ENCODE data around the gene AARS2. TPM values are rescaled to one million over a fixed set of nuclear protein-coding genes. Genes with fewer than 3 reads are reported as not detected.
"Not testable (repeated sequence)": the region's sequence is repeated elsewhere in the genome, so short reads cannot be mapped to it uniquely, and the experiment has no call there.

The AARS2 gene
- total RNA-seq, 2 donors from 2014 or later: 6.0 to 8.8 TPM

GRCh38 chr6:44329858-44330257 lies 16.7 kb upstream of the AARS2 start:
- H3K27ac ChIP-seq: no peak overlapping the region
- no peak overlapping the region for H3K4me3 ChIP-seq
- no peaks in the 10 kb centered on the region for H3K9me3 ChIP-seq
- no peaks in the 10 kb centered on the region for H3K36me3 ChIP-seq
- TF ChIP-seq, protein P1, sequence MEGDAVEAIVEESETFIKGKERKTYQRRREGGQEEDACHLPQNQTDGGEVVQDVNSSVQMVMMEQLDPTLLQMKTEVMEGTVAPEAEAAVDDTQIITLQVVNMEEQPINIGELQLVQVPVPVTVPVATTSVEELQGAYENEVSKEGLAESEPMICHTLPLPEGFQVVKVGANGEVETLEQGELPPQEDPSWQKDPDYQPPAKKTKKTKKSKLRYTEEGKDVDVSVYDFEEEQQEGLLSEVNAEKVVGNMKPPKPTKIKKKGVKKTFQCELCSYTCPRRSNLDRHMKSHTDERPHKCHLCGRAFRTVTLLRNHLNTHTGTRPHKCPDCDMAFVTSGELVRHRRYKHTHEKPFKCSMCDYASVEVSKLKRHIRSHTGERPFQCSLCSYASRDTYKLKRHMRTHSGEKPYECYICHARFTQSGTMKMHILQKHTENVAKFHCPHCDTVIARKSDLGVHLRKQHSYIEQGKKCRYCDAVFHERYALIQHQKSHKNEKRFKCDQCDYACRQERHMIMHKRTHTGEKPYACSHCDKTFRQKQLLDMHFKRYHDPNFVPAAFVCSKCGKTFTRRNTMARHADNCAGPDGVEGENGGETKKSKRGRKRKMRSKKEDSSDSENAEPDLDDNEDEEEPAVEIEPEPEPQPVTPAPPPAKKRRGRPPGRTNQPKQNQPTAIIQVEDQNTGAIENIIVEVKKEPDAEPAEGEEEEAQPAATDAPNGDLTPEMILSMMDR (IDR thresholded peaks at IDR 0.05): no peak
- no peaks in the 10 kb centered on the region for H3K4me1 ChIP-seq (ENCODE audit: control insufficient read depth in 1 of 2, low read depth in 2 of 2)
- no peak for ATAC-seq (ENCODE audit: insufficient number of reproducible peaks, low FRiP score, low read depth)
- no peaks in the 10 kb centered on the region for H3K27me3 ChIP-seq (replicated peaks; ENCODE audit: insufficient read depth)
- no peak for DNase-seq (ENCODE audit: low spot score)

DNA sequence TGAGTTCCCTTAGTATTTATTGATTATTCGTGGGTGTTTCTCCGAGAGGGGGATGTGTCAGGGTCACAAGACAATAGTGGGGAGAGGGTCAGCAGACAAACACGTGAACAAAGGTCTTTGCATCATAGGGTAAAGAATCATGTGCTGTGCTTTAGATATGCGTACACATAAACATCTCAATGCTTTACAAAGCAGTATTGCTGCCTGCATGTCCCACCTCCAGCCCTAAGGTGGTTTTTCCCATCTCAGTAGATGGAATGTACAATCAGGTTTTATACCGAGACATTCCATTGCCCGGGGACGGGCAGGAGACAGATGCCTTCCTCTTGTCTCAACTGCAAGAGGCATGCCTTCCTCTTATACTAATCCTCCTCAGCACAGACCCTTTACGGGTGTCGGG lies 15.1 kb upstream of the AARS2 start:
- not testable (repeated sequence) for H3K27me3 ChIP-seq (replicated peaks; ENCODE audit: insufficient read depth); H3K4me3 ChIP-seq; DNase-seq (ENCODE audit: low spot score); H3K36me3 ChIP-seq; H3K9me3 ChIP-seq; H3K27ac ChIP-seq; H3K4me1 ChIP-seq (ENCODE audit: control insufficient read depth in 1 of 2, low read depth in 2 of 2); ATAC-seq (ENCODE audit: insufficient number of reproducible peaks, low FRiP score, low read depth)

- TF ChIP-seq, protein P1 (IDR thresholded peaks at IDR 0.05): no peak
- no peak overlapping the region for H3K27ac ChIP-seq
- H3K27me3 ChIP-seq (replicated peaks; ENCODE audit: insufficient read depth): no peaks in the 10 kb centered on the region
- no peak for ATAC-seq (ENCODE audit: insufficient number of reproducible peaks, low FRiP score, low read depth)
- H3K36me3 ChIP-seq: no peaks in the 10 kb centered on the region
- H3K9me3 ChIP-seq: no peaks in the 10 kb centered on the region
- no peaks in the 10 kb centered on the region for H3K4me1 ChIP-seq (ENCODE audit: control insufficient read depth in 1 of 2, low read depth in 2 of 2)
- H3K4me3 ChIP-seq: no peak overlapping the region
- DNase-seq (ENCODE audit: low spot score): no peak
These were observed 14.6 kb upstream of the AARS2 start for GRCh38 chr6:44327760-44328159.

DNA sequence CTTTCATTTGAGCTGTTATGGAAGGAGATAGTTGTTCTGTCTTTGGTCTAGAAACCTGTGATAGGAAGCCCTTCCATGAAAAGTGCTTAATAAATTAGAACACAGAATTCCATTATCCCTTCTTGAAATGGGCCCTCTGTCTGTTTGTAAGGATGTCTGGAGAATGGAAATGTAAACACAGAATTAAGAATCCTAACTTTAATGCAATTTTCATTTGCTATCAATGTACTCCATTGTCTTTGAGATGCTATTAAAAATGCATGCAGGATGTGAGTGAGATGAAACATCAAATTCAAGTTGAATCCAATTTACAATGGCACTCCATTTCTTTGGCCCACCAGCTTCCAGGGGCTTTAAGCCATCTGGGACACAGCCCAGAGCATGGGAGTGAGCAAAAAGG lies 13.9 kb upstream of the AARS2 start:
- H3K4me3 ChIP-seq: no peak overlapping the region
- TF ChIP-seq, protein P1 (IDR thresholded peaks at IDR 0.05): no peak
- no peaks in the 10 kb centered on the region for H3K4me1 ChIP-seq (ENCODE audit: control insufficient read depth in 1 of 2, low read depth in 2 of 2)
- H3K27me3 ChIP-seq (replicated peaks; ENCODE audit: insufficient read depth): no peaks in the 10 kb centered on the region
- no peaks in the 10 kb centered on the region for H3K9me3 ChIP-seq
- ATAC-seq (ENCODE audit: insufficient number of reproducible peaks, low FRiP score, low read depth): no peak
- no peaks in the 10 kb centered on the region for H3K36me3 ChIP-seq
- H3K27ac ChIP-seq: no peak overlapping the region
- no peak for DNase-seq (ENCODE audit: low spot score)

DNA sequence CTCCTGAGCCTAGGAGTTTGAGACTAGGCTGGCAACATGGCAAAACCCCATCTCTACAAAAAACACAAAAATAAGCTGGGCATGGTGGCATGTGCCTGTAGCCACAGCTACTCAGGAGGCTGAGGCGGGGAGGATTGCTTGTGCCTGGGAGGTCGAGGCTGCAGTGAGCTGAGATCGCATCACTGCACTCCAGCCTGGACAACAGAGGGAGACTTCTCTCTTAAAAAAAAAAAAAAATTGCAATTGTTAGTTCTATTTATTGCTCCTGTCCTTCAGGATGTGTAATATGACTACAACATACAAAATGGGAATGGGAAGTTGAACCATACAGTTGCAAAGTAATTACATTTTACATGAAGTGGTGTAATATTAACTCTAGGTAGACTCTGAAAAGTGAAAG lies 8.1 kb upstream of the AARS2 start:
- H3K27ac ChIP-seq: no peak overlapping the region
- no peaks in the 10 kb centered on the region for H3K9me3 ChIP-seq
- TF ChIP-seq, protein P1 (IDR thresholded peaks at IDR 0.05): no peak
- ATAC-seq (ENCODE audit: insufficient number of reproducible peaks, low FRiP score, low read depth) (no peak), DNase-seq (ENCODE audit: low spot score) (no peak)
- no peaks in the 10 kb centered on the region for H3K36me3 ChIP-seq
- H3K4me3 ChIP-seq: no peak overlapping the region
- H3K4me1 ChIP-seq (ENCODE audit: control insufficient read depth in 1 of 2, low read depth in 2 of 2): no peaks in the 10 kb centered on the region
- H3K27me3 ChIP-seq (replicated peaks; ENCODE audit: insufficient read depth): no peaks in the 10 kb centered on the region

DNA sequence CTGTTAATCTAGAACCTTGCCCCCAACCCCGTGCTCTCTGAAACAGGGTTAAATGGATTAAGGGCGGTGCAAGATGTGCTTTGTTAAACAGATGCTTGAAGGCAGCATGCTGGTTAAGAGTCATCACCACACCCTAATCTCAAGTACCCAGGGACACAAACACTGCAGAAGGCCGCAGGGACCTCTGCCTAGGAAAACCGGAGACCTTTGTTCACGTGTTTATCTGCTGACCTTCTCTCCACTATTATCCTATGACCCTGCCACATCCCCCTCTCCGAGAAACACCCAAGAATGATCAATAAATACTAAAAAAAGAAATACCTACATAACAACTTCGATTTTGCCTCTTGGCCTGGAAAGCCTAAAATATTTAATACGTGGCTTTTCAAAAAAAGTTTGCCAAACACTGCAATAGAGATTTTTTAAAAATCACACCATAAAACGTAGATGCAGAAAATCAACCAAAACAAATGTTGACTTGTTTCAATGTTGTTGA lies 4.0 kb upstream of the AARS2 start:
- not testable (repeated sequence) for H3K36me3 ChIP-seq; ATAC-seq (ENCODE audit: insufficient number of reproducible peaks, low FRiP score, low read depth); H3K27me3 ChIP-seq (replicated peaks; ENCODE audit: insufficient read depth); DNase-seq (ENCODE audit: low spot score); H3K27ac ChIP-seq; H3K4me3 ChIP-seq; H3K4me1 ChIP-seq (ENCODE audit: control insufficient read depth in 1 of 2, low read depth in 2 of 2); H3K9me3 ChIP-seq

Data from thoracic aorta (tissue), 2 donors.